ENCODE results near the gene TNFRSF8.

The TNFRSF8 gene

DNA sequence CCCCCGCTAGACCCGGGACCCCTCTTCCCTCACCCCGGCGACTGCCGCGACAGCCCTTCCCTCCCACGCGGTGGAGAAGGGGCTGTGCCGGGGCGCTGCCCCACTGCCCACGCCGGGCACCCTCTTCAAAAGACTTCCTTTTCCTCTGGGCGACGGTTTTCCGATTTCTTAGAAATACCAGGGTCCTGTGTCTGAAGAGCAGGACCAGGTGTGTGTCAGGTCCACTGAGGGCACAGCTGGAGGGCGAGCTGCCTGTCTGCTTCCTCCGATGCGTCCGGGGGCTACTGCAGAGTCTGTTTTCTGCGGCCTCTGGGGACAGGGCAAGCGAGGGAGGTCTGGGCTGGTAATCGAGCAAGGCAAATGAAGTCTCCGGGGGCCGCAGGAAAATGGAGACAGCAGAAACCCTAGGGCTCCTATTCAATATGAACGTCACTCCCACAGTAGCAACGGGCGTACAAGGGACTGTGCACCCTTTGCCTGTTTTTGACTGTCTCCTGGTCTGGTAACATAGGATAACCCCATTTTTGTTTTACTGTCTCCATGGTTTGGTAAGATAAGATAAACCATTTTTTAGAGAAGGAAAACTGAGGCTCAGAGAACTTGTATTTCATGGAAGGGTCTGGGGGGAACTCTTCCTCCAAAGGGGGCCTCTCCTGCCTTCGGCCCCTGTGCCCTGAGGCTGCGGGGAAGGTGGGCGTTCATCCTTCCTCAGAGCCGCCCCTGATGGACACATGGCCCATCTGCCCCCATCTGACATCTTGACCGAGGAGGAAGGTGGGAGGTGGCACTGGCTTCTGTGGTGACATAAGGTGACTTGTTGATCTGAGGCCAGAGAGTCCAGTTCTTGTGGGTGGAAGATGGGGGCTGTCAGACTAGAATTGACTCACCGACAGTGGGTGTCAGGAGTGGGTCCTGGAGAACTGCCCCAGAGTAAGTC is 104.7 kb downstream of the TNFRSF8 start:
- Histone ChIP-seq H3K9me3 (replicated peaks in 1 of 11) (no peaks in the 10 kb centered on the region; a peak in 1 of 22 replicates), H3K27ac (peak overlapping the region; percentile 78 to 94 (median 90)), H3K4me2 (peak overlapping the region; percentile 96 to 100 (median 99)), H4K20me1 (peaks cover 8 to 60% (median 49%) of the 10 kb centered on the region in 11 experiments; a peak in 21 of 22 replicates), H3K4me3 (peak overlapping the region; percentile 55 to 100 (median 84)), H3K4me1 (peaks cover 73 to 99% (median 85%) of the 10 kb centered on the region in 10 experiments), H3K27me3 (no peaks in the 10 kb centered on the region), H3K9ac (peak overlapping the region; percentile 81 to 99 (median 88)), H3K36me3 (peaks cover 0 to 58% (median 0%) of the 10 kb centered on the region in 11 experiments; a peak in 10 of 22 replicates)
- TF ChIP-seq Cebpa-rat (IDR thresholded peaks at IDR 0.05) = no peak

DNA sequence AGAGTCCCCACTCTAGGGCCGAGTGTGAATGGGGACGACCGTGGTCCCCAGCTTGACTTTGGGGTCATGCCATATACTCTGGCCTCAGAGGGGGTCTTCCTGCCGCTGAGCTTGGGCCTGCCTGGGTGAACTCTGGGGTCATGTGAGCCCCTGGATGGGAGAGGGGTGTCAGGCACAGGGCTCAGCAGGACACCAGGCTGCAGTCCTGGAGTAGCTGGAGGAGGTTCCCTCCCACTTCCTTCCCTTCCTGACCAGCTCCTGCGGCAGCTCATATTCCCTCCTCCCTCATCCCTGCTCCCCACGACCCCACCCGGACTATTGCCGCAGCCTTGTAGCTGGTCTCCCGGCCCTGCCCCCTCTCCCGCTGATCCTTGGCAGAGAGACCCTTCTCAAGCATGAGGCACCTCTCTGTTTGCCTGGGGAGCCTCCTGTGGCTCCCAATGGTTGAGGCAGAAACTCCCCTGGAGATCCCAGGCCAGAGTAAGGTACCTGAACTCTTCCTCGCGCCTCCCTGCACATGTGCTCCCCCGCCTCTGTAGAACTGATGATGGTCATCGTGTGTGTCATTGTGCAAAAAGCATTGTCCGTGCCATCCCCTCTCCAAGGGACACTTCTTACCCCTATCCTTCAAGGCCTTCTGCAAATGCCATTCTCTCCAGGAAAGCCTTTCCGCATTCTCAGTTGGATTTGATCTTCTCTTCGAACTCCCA is 105.5 kb downstream of the TNFRSF8 start:
- no peak for TF ChIP-seq Cebpa-rat (IDR thresholded peaks at IDR 0.05)
- H3K9me3 ChIP-seq (replicated peaks in 1 of 11) = no peaks in the 10 kb centered on the region; a peak in 1 of 22 replicates
- H3K4me1 ChIP-seq = peaks cover 73 to 99% (median 85%) of the 10 kb centered on the region in 10 experiments
- peak overlapping the region; percentile 96 to 100 (median 99) for H3K4me2 ChIP-seq
- peak overlapping the region; percentile 81 to 99 (median 88); a peak in 16 of 22 replicates for H3K9ac ChIP-seq
- H3K27ac ChIP-seq = peak overlapping the region in 7 of 11 experiments; percentile 78 to 94 (median 91); a peak in 12 of 22 replicates
- H3K36me3 ChIP-seq = peaks cover 0 to 66% (median 0%) of the 10 kb centered on the region in 11 experiments; a peak in 10 of 22 replicates
- H3K4me3 ChIP-seq = peak overlapping the region in 8 of 10 experiments; percentile 69 to 100 (median 88); a peak in 16 of 20 replicates
- H4K20me1 ChIP-seq = peaks cover 8 to 68% (median 57%) of the 10 kb centered on the region in 11 experiments; a peak in 21 of 22 replicates
- no peaks in the 10 kb centered on the region for H3K27me3 ChIP-seq

DNA sequence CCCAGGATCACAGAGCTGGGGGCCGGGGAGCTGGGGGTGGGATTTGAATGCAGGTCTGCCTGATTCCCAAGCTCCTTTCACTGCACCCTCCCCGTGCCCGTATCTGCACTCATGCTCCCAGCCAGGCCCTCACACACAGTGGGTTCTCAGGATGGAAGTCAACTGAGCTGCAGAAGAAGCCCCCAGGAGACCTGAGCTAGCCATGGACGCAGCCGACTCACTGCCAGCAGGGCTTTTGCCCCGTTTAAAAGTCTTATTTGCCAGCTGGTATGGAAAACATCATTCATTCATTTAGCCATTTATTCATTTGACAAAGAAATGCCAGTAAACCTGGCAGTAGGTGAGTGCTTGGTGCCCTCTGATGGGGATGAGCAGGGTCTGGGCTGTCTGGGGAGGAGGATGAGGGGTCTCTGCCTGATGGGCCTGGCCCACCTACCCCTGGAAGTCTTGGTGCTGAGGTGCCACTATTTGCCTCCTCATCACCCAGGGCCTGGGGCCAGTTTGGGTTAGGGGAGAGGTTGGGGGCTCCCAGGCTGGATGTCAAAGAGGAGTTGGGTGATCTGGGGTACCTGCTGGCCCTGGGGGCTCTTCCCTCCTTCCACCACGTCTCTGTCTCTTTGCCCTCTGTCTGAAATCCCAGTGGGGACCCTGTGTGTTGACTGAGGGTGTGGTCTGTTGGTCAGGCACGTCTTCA is 106.5 kb downstream of the TNFRSF8 start:
- peaks cover 8 to 78% (median 64%) of the 10 kb centered on the region in 11 experiments; a peak in 21 of 22 replicates for H4K20me1 ChIP-seq
- H3K27me3 ChIP-seq = no peaks in the 10 kb centered on the region
- no peaks in the 10 kb centered on the region; a peak in 1 of 22 replicates for H3K9me3 ChIP-seq (replicated peaks in 1 of 11)
- peak overlapping the region in 5 of 11 experiments; percentile 89 to 99 (median 94); a peak in 8 of 22 replicates for H3K9ac ChIP-seq
- H3K36me3 ChIP-seq = peaks cover 0 to 75% (median 0%) of the 10 kb centered on the region in 11 experiments; a peak in 10 of 22 replicates
- no peak for TF ChIP-seq Cebpa-rat (IDR thresholded peaks at IDR 0.05)
- peak overlapping the region in 5 of 10 experiments; percentile 85 to 100 (median 93); a peak in 9 of 20 replicates for H3K4me3 ChIP-seq
- peaks cover 73 to 99% (median 86%) of the 10 kb centered on the region in 10 experiments for H3K4me1 ChIP-seq
- H3K27ac ChIP-seq = peak overlapping the region in 3 of 11 experiments; percentile 45 to 94 (median 94); a peak in 6 of 22 replicates
- peak overlapping the region; percentile 96 to 100 (median 99); a peak in 21 of 22 replicates for H3K4me2 ChIP-seq

DNA sequence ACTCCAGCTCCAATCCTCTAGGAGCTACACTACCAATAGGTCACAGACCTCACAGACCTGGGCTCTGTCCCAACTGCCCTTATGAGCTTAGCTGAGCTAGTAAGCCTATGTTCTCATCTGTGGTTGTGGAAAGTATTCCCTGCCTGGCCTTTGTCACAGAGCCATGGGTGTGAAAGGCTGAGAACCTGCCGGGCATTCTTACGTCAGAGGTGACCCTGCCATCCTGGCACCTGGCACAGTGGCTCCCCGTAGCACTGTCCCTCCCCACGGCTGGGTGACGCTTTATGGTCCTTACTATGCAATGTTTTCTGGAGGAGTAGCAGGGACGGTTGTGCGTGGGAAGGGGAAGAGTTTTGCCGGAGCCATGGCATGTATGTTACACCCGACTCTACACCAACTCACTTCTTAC is 107.2 kb downstream of the TNFRSF8 start:
- Histone ChIP-seq H3K4me1 (peaks cover 73 to 100% (median 88%) of the 10 kb centered on the region in 10 experiments), H4K20me1 (peaks cover 8 to 85% (median 71%) of the 10 kb centered on the region in 11 experiments; a peak in 21 of 22 replicates), H3K27me3 (no peaks in the 10 kb centered on the region), H3K36me3 (peaks cover 0 to 82% (median 0%) of the 10 kb centered on the region in 11 experiments; a peak in 10 of 22 replicates), H3K4me2 (peak overlapping the region; percentile 96 to 100 (median 99); a peak in 21 of 22 replicates), H3K4me3 (peak overlapping the region in 4 of 10 experiments; percentile 85 to 100 (median 95); a peak in 9 of 20 replicates), H3K9me3 (replicated peaks in 1 of 11) (no peaks in the 10 kb centered on the region; a peak in 1 of 22 replicates), H3K9ac (peak overlapping the region in 3 of 11 experiments; percentile 91 to 99 (median 98); a peak in 6 of 22 replicates), H3K27ac (peak overlapping the region in 3 of 11 experiments; percentile 45 to 94 (median 94); a peak in 5 of 22 replicates)
- TF ChIP-seq Cebpa-rat (IDR thresholded peaks at IDR 0.05) = no peak

DNA sequence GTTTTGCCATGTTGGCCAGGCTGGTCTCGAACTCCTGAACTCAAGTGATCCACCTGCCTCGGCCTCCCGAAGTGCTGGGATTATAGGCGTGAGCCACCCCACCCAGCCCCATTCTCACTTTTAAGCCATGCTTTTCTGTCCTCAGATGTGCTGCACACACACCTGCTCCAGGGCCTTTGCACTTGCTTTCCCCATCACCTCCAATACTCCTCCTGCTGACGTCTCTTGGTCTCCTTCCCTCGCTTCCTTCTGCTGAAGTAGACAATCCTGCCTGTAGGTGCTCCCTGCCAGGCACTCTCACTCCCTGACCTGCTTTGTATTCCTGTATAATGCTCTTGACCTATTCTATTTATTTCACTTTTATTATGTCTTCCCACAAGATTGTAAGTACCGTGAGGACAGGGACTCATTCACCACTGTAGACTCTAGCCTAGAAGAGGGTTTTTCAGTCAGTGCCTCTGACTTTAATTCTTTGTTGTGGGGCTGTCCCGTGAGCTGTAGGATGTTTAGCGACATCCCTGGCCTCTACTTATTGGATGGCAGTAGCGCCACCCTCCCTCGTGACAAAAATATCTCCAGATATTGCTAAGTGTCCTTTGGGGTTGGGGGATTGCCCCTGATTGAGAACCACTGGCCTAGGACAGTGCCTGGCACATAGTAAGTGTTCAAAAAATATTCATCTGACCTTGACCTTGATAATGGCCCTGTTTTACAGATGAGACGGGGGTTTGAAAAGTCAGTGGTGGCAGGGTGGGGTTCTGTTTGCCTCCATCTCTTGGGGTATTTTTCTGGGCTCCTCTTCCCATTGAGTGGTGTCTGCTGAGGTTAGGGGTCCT is 108.3 kb downstream of the TNFRSF8 start:
- peaks cover 3 to 96% (median 79%) of the 10 kb centered on the region in 11 experiments; a peak in 20 of 22 replicates for H4K20me1 ChIP-seq
- no peak for TF ChIP-seq Cebpa-rat (IDR thresholded peaks at IDR 0.05)

DNA sequence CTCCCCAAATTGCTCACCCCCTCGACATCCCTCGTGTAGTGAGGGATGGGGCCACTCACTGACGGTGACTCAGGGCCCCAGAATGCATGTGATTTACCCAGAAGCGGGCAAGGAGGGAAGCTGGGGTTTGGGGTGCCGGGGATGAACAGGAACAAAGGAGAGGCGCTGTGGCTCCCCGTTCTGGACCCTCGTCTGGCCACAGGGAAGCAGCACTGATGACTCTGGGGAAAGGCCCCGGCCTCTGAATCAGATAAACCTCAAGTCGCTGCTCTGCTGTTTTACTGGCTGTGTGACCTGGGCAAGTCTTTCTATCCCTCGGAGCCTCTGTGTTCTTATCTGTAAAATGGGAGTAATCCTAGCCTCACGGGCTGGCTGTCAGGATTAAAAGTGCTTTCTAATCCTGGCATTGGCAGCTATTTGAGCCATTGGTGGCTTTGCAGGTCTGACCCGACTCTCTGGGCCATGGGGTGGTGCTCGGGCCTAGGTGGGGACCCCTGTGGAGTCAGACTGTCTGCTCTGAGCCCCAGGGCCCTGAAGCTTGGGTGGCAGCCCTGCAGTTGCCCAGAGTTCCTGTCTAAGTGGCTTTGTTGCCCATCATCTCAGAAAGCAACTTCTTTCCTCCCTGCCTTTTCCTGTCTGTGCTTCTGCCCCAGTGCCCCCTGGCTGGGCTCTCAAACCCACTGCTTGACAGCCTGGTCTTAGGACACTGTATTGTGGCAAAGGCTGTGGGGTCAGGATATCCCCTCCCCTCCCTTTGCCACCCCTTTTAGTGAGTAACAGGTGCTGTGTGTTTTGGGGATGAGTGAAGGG is 109.1 kb downstream of the TNFRSF8 start:
- peak overlapping the region in 3 of 10 experiments; percentile 91 to 100 (median 99); a peak in 7 of 20 replicates for H3K4me3 ChIP-seq
- H3K36me3 ChIP-seq = peaks cover 0 to 99% (median 0%) of the 10 kb centered on the region in 11 experiments; a peak in 10 of 22 replicates
- H3K9ac ChIP-seq = peak overlapping the region in 7 of 11 experiments; percentile 21 to 99 (median 45); a peak in 9 of 22 replicates
- peaks cover 78 to 100% (median 87%) of the 10 kb centered on the region in 10 experiments for H3K4me1 ChIP-seq
- H4K20me1 ChIP-seq = peaks cover 3 to 100% (median 80%) of the 10 kb centered on the region in 11 experiments; a peak in 20 of 22 replicates
- no peaks in the 10 kb centered on the region for H3K27me3 ChIP-seq
- H3K27ac ChIP-seq = peak overlapping the region in 7 of 11 experiments; percentile 37 to 69 (median 54); a peak in 13 of 22 replicates
- TF ChIP-seq Cebpa-rat (IDR thresholded peaks at IDR 0.05) = no peak
- no peaks in the 10 kb centered on the region; a peak in 1 of 22 replicates for H3K9me3 ChIP-seq (replicated peaks in 1 of 11)
- peak overlapping the region; percentile 67 to 100 (median 86) for H3K4me2 ChIP-seq

More for the DNA sequence above, 108.3 kb downstream of the TNFRSF8 start:
- Histone ChIP-seq H3K27me3 (no peaks in the 10 kb centered on the region), H3K4me2 (peak overlapping the region in 6 of 11 experiments; percentile 71 to 100 (median 98); a peak in 12 of 22 replicates), H3K4me1 (peaks cover 73 to 100% (median 87%) of the 10 kb centered on the region in 10 experiments), H3K27ac (peak overlapping the region in 6 of 11 experiments; percentile 7 to 69 (median 50); a peak in 7 of 22 replicates), H3K4me3 (peak overlapping the region in 3 of 10 experiments; percentile 91 to 100 (median 99); a peak in 6 of 20 replicates), H3K9me3 (replicated peaks in 1 of 11) (no peaks in the 10 kb centered on the region; a peak in 1 of 22 replicates), H3K36me3 (peaks cover 0 to 93% (median 0%) of the 10 kb centered on the region in 11 experiments; a peak in 10 of 22 replicates), H3K9ac (peak overlapping the region in 5 of 11 experiments; percentile 34 to 99 (median 91); a peak in 7 of 22 replicates)

Measured in BLaER1 treated with 17β-estradiol and CSF1 and Interleukin-3, amounts not matched to agents 10 nM and 100 nM (cell line).